ENCODE measurements around the gene KRTAP6-2. TPM values are rescaled to one million over a fixed set of nuclear protein-coding genes. Genes with fewer than 3 reads are reported as not detected.

The KRTAP6-2 gene
- polyA plus RNA-seq, 2 of the 4 experiments (the other 2 are of a cell fraction) = not detected

- TF ChIP-seq CTCF (IDR thresholded peaks at IDR 0.05) (no peak), RCOR1 (IDR thresholded peaks at IDR 0.05; ENCODE audit: low read depth, low read length) (no peak)
- TF ChIP-seq, protein P1, sequence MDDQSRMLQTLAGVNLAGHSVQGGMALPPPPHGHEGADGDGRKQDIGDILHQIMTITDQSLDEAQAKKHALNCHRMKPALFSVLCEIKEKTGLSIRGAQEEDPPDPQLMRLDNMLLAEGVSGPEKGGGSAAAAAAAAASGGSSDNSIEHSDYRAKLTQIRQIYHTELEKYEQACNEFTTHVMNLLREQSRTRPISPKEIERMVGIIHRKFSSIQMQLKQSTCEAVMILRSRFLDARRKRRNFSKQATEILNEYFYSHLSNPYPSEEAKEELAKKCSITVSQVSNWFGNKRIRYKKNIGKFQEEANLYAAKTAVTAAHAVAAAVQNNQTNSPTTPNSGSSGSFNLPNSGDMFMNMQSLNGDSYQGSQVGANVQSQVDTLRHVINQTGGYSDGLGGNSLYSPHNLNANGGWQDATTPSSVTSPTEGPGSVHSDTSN (IDR thresholded peaks at IDR 0.05) = no peak
Observed at GRCh38 chr21:30592140-30592539, 6.6 kb downstream of the KRTAP6-2 start, which contains the start of gene KRTAP6-3 (continued).

GRCh38 chr21:30590297-30590696, 8.4 kb downstream of the KRTAP6-2 start, which contains the start of gene KRTAP22-2:
KRTAP22-2 (minus strand) TSS chr21:30590397.
- POLR2A ChIA-PET = no interaction called here
- H3K4me2 ChIP-seq = no peak within 1 kb of the TSS
- no peaks in the 10 kb centered on the region for H3K4me1 ChIP-seq
- CTCF ChIA-PET = no interaction called here
- DNase-seq (ENCODE audit: low read depth in 1 of 2, low spot score in 1 of 2) (no peak), ATAC-seq (no peak), FAIRE-seq (no peak)
- H3K4me3 ChIP-seq = no peak within 1 kb of the TSS
- H3K27ac ChIP-seq = no peak within 1 kb of the TSS
- no peaks in the 10 kb centered on the region for H3K9me3 ChIP-seq
- TF ChIP-seq ZSCAN20 (CRISPR knock-in tag; IDR thresholded peaks at IDR 0.05) = no peak
- TF ChIP-seq KDM5A (IDR thresholded peaks at IDR 0.05) = no peak
- TF ChIP-seq MAZ (IDR thresholded peaks at IDR 0.05; ENCODE audit: borderline replicate concordance, low read depth, low read length) = no peak
- no peak for TF ChIP-seq NPAS2 (CRISPR knock-in tag; IDR thresholded peaks at IDR 0.05; ENCODE audit: borderline replicate concordance)
- TF ChIP-seq POLR2AphosphoS2 (conservative IDR thresholded peaks at IDR 0.05; ENCODE audit: low read length) = no peak

GRCh38 chr21:30582870-30583269, 15.8 kb downstream of the KRTAP6-2 start:
- FAIRE-seq (no peak), DNase-seq (ENCODE audit: low read depth in 1 of 2, low spot score in 1 of 2) (no peak), ATAC-seq (no peak)
- WGBS (ENCODE audit: missing lambda C conversion rate) = 3% methylated on average over 1 of the region's 1 CpG
- TF ChIP-seq JUN (IDR thresholded peaks at IDR 0.05) (no peak), ZFP36 (IDR thresholded peaks at IDR 0.05; ENCODE audit: borderline replicate concordance, partially characterized antibody) (no peak), ESRRA (IDR thresholded peaks at IDR 0.05; ENCODE audit: borderline replicate concordance, low read length) (no peak), PHF8 (IDR thresholded peaks at IDR 0.05; ENCODE audit: borderline replicate concordance, low read depth) (no peak), MYC (IDR thresholded peaks at IDR 0.05; ENCODE audit: borderline replicate concordance, low read length) (no peak), JUNB (IDR thresholded peaks at IDR 0.05) (no peak), CBX8 (IDR thresholded peaks at IDR 0.05) (no peak), ZC3H11A (IDR thresholded peaks at IDR 0.05) (no peak), CBX2 (IDR thresholded peaks at IDR 0.05; ENCODE audit: borderline replicate concordance, low read depth) (no peak), NPAS2 (CRISPR knock-in tag; IDR thresholded peaks at IDR 0.05; ENCODE audit: borderline replicate concordance) (no peak), RNF2 (IDR thresholded peaks at IDR 0.05; ENCODE audit: borderline replicate concordance, low read depth) (no peak), HES2 (IDR thresholded peaks at IDR 0.05) (no peak), CHD2 (IDR thresholded peaks at IDR 0.05; ENCODE audit: low read length, partially characterized antibody) (no peak)
- TF ChIP-seq, protein P2, sequence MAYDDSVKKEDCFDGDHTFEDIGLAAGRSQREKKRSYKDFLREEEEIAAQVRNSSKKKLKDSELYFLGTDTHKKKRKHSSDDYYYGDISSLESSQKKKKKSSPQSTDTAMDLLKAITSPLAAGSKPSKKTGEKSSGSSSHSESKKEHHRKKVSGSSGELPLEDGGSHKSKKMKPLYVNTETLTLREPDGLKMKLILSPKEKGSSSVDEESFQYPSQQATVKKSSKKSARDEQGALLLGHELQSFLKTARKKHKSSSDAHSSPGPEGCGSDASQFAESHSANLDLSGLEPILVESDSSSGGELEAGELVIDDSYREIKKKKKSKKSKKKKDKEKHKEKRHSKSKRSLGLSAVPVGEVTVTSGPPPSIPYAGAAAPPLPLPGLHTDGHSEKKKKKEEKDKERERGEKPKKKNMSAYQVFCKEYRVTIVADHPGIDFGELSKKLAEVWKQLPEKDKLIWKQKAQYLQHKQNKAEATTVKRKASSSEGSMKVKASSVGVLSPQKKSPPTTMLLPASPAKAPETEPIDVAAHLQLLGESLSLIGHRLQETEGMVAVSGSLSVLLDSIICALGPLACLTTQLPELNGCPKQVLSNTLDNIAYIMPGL (CRISPR knock-in tag; IDR thresholded peaks at IDR 0.05; ENCODE audit: borderline replicate concordance) = no peak
- TF ChIP-seq, protein P3, sequence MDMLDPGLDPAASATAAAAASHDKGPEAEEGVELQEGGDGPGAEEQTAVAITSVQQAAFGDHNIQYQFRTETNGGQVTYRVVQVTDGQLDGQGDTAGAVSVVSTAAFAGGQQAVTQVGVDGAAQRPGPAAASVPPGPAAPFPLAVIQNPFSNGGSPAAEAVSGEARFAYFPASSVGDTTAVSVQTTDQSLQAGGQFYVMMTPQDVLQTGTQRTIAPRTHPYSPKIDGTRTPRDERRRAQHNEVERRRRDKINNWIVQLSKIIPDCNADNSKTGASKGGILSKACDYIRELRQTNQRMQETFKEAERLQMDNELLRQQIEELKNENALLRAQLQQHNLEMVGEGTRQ (IDR thresholded peaks at IDR 0.05) = no peak
- TF ChIP-seq, protein P1 (IDR thresholded peaks at IDR 0.05) = no peak
- TF ChIP-seq, protein P4, sequence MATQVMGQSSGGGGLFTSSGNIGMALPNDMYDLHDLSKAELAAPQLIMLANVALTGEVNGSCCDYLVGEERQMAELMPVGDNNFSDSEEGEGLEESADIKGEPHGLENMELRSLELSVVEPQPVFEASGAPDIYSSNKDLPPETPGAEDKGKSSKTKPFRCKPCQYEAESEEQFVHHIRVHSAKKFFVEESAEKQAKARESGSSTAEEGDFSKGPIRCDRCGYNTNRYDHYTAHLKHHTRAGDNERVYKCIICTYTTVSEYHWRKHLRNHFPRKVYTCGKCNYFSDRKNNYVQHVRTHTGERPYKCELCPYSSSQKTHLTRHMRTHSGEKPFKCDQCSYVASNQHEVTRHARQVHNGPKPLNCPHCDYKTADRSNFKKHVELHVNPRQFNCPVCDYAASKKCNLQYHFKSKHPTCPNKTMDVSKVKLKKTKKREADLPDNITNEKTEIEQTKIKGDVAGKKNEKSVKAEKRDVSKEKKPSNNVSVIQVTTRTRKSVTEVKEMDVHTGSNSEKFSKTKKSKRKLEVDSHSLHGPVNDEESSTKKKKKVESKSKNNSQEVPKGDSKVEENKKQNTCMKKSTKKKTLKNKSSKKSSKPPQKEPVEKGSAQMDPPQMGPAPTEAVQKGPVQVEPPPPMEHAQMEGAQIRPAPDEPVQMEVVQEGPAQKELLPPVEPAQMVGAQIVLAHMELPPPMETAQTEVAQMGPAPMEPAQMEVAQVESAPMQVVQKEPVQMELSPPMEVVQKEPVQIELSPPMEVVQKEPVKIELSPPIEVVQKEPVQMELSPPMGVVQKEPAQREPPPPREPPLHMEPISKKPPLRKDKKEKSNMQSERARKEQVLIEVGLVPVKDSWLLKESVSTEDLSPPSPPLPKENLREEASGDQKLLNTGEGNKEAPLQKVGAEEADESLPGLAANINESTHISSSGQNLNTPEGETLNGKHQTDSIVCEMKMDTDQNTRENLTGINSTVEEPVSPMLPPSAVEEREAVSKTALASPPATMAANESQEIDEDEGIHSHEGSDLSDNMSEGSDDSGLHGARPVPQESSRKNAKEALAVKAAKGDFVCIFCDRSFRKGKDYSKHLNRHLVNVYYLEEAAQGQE (IDR thresholded peaks at IDR 0.05) = no peak
- H3K27ac ChIP-seq = no peak overlapping the region
- no peak overlapping the region for H3K4me2 ChIP-seq
- no peaks in the 10 kb centered on the region for H3K4me1 ChIP-seq
- POLR2A ChIA-PET = no interaction called here
- CTCF ChIA-PET = no interaction called here
- no peaks in the 10 kb centered on the region for H3K9me3 ChIP-seq
- no peak overlapping the region for H3K4me3 ChIP-seq
